HEK293 (cell line): ENCODE results near the gene SEMA3A.

Source experiments
- CTCF ChIA-PET: fragments of 350-600 bp; formaldehyde crosslinking; extraction: SDS; loops from one replicate; lab custom pipeline; 2021; ENCODE audit warnings: antibody characterized with exemption; lab: Yijun Ruan, JAX
- POLR2A ChIA-PET: fragments of 300-600 bp; formaldehyde crosslinking; extraction: SDS; loops from one replicate; lab custom pipeline; 2020; ENCODE audit warnings: antibody characterized with exemption, inconsistent platforms; lab: Yijun Ruan, JAX
- H3K27ac ChIP-seq: fragments of 200-500 bp; sonication (Bioruptor generic); 2 replicates; pipeline ENCODE4 v1.5.1; 2014; ENCODE audit warnings: low read depth, low read length, control low read depth, inconsistent platforms; ENCODE audit errors: extremely low read depth
- H3K36me3 ChIP-seq, 2 experiments: fragments of 200-500 bp in 1 of 2; sonication (Bioruptor generic) in 1 of 2; 1 replicate in 1 of 2; 2 replicates in 1 of 2; pipeline ENCODE4 v1.5.1; 2014 to 2017; ENCODE audit warnings: inconsistent platforms in 2 of 2, low read length in 2 of 2; ENCODE audit not compliant: control insufficient read depth in 2 of 2, insufficient read depth in 1 of 2
- H3K4me1 ChIP-seq: fragments of 200-500 bp; sonication (Bioruptor generic); 2 replicates; pipeline ENCODE4 v1.5.1; 2014; ENCODE audit warnings: mild to moderate bottlenecking, low read length, inconsistent platforms; ENCODE audit not compliant: control insufficient read depth, insufficient read depth
- H3K4me3 ChIP-seq: 2 replicates; pipeline ENCODE4 v1.5.1; 2011; ENCODE audit warnings: low read depth, mild to moderate bottlenecking, control low read depth, low read length, moderate library complexity
- H3K9me3 ChIP-seq: fragments of 200-500 bp; sonication (Bioruptor generic); 2 replicates; pipeline ENCODE4 v1.5.1; 2014; ENCODE audit warnings: low read depth, low read length, inconsistent platforms; ENCODE audit not compliant: control insufficient read depth, insufficient read depth
- KLF10 ChIP-seq: fragments of 450-650 bp; IDR thresholded peaks from 2 replicates; pipeline ENCODE4 v1.5.1; 2018; ENCODE audit warnings: missing biosample characterization, mild to moderate bottlenecking, missing genetic modification characterization
- SALL2 ChIP-seq: fragments of 450-650 bp; formaldehyde crosslinking; IDR thresholded peaks from 2 replicates; pipeline ENCODE4 v1.5.0; 2017; ENCODE audit warnings: missing biosample characterization, mild to moderate bottlenecking, missing genetic modification characterization, borderline replicate concordance
- ZFP69B ChIP-seq: fragments of 450-650 bp; formaldehyde crosslinking; IDR thresholded peaks from 2 replicates; pipeline ENCODE4 v1.5.1; 2016; ENCODE audit warnings: missing biosample characterization, missing genetic modification characterization
- ZNF19 ChIP-seq: fragments of 450-650 bp; formaldehyde crosslinking; IDR thresholded peaks from 2 replicates; pipeline ENCODE4; 2016; ENCODE audit warnings: missing biosample characterization, missing genetic modification characterization, low read depth
- ZNF266 ChIP-seq: fragments of 450-650 bp; formaldehyde crosslinking; IDR thresholded peaks from 2 replicates; pipeline ENCODE4 v1.5.1; 2016; ENCODE audit warnings: missing biosample characterization, missing genetic modification characterization, low read depth
- ZNF354C ChIP-seq: fragments of 450-650 bp; formaldehyde crosslinking; IDR thresholded peaks from 2 replicates; pipeline ENCODE4 v1.5.1; 2016; ENCODE audit warnings: missing biosample characterization, missing genetic modification characterization, low read depth, borderline replicate concordance
- ZNF398 ChIP-seq: fragments of 450-650 bp; formaldehyde crosslinking; IDR thresholded peaks from 2 replicates; pipeline ENCODE4 v1.5.1; 2017; ENCODE audit warnings: missing biosample characterization, missing genetic modification characterization
- ZNF404 ChIP-seq: fragments of 450-650 bp; formaldehyde crosslinking; IDR thresholded peaks from 2 replicates; pipeline ENCODE4 v1.5.1; 2017; ENCODE audit warnings: missing biosample characterization, missing genetic modification characterization
- ZNF514 ChIP-seq: fragments of 450-650 bp; formaldehyde crosslinking; IDR thresholded peaks from 2 replicates; pipeline ENCODE4 v1.5.1; 2016; ENCODE audit warnings: missing biosample characterization, missing genetic modification characterization
- ZNF518A ChIP-seq: fragments of 450-650 bp; formaldehyde crosslinking; conservative IDR thresholded peaks from 2 replicates; pipeline ENCODE4 v1.5.1; 2016; ENCODE audit warnings: low read depth, missing biosample characterization, missing genetic modification characterization
- ZNF549 ChIP-seq: fragments of 450-650 bp; IDR thresholded peaks from 2 replicates; pipeline ENCODE4 v1.5.1; 2018; ENCODE audit warnings: missing biosample characterization, missing genetic modification characterization, mild to moderate bottlenecking, inconsistent platforms, moderate library complexity
- ZNF600 ChIP-seq: fragments of 450-650 bp; formaldehyde crosslinking; IDR thresholded peaks from 2 replicates; pipeline ENCODE4 v1.5.1; 2016; ENCODE audit warnings: missing biosample characterization, missing genetic modification characterization
- ZNF626 ChIP-seq: fragments of 450-650 bp; sonication (Bioruptor Pico); formaldehyde crosslinking; IDR thresholded peaks from 2 replicates; pipeline ENCODE4 v1.5.1; 2018; ENCODE audit warnings: missing biosample characterization, missing genetic modification characterization, inconsistent platforms
- ZNF677 ChIP-seq: fragments of 450-650 bp; IDR thresholded peaks from 2 replicates; pipeline ENCODE4 v1.5.0; 2018; ENCODE audit warnings: missing biosample characterization, mild to moderate bottlenecking, missing genetic modification characterization, moderate library complexity
- ZNF791 ChIP-seq: fragments of 450-650 bp; formaldehyde crosslinking; IDR thresholded peaks from 2 replicates; pipeline ENCODE4 v1.5.1; 2016; ENCODE audit warnings: missing biosample characterization, missing genetic modification characterization
- ZSCAN18 ChIP-seq: fragments of 450-650 bp; formaldehyde crosslinking; IDR thresholded peaks from 2 replicates; pipeline ENCODE4 v1.5.1; 2016; ENCODE audit warnings: missing biosample characterization, missing genetic modification characterization
- ZSCAN23 ChIP-seq: fragments of 450-650 bp; formaldehyde crosslinking; IDR thresholded peaks from 2 replicates; pipeline ENCODE4 v1.5.1; 2016; ENCODE audit warnings: missing biosample characterization, missing genetic modification characterization
- TF ChIP-seq, protein P1 (sequence below): fragments of 450-650 bp; formaldehyde crosslinking; IDR thresholded peaks from 2 replicates; pipeline ENCODE4 v1.5.1; 2017; ENCODE audit warnings: missing biosample characterization, missing genetic modification characterization
- TF ChIP-seq, protein P2 (sequence below): fragments of 450-650 bp; formaldehyde crosslinking; IDR thresholded peaks from 2 replicates; pipeline ENCODE4 v1.5.1; 2017; ENCODE audit warnings: missing biosample characterization, missing genetic modification characterization
- TF ChIP-seq, protein P3 (sequence below): fragments of 450-650 bp; formaldehyde crosslinking; IDR thresholded peaks from 2 replicates; pipeline ENCODE4 v1.5.1; 2016; ENCODE audit warnings: missing biosample characterization, missing genetic modification characterization

The SEMA3A gene

GRCh38 chr7:84209006-84209405 lies 14.4 kb upstream of the SEMA3A start:
- CTCF ChIA-PET: no interaction called here
- no peak for TF ChIP-seq SALL2 (tag by site-specific recombination)
- TF ChIP-seq, protein P1, sequence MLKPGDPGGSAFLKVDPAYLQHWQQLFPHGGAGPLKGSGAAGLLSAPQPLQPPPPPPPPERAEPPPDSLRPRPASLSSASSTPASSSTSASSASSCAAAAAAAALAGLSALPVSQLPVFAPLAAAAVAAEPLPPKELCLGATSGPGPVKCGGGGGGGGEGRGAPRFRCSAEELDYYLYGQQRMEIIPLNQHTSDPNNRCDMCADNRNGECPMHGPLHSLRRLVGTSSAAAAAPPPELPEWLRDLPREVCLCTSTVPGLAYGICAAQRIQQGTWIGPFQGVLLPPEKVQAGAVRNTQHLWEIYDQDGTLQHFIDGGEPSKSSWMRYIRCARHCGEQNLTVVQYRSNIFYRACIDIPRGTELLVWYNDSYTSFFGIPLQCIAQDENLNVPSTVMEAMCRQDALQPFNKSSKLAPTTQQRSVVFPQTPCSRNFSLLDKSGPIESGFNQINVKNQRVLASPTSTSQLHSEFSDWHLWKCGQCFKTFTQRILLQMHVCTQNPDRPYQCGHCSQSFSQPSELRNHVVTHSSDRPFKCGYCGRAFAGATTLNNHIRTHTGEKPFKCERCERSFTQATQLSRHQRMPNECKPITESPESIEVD (tag by site-specific recombination): no peak
- no peak for TF ChIP-seq ZNF404
- no peak for TF ChIP-seq KLF10
- no peak for TF ChIP-seq ZNF600
- no peak for TF ChIP-seq ZNF514 (tag by site-specific recombination)
- no peak for TF ChIP-seq ZNF354C
- TF ChIP-seq, all 188 proteins: peak for 0
- no peaks in the 10 kb centered on the region for H3K36me3 ChIP-seq
- H3K4me3 ChIP-seq: no peak overlapping the region
- POLR2A ChIA-PET: no interaction called here
- no peaks in the 10 kb centered on the region for H3K9me3 ChIP-seq
- H3K4me1 ChIP-seq: no peaks in the 10 kb centered on the region
- H3K27ac ChIP-seq: no peak overlapping the region

DNA sequence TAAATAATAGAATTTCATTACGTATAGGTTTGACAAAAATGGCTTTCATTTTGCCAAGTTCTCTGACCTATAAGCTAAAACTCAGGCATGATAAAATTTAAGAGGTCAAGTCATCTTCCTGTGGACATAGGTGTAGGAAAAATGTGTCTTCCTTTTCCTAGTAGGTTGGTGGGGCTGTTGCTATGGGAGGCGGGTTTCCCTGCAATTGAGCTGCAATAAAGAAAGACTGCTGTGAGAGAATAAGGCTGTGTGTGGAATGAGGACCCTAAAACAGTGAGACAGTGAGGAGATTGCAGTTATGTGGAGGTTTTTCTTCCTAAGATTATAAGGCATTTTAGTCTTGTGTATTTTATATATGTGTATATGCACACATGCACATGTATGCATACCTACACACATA lies 13.0 kb upstream of the SEMA3A start:
- ChIA-PET CTCF (no interaction called here), POLR2A (no interaction called here)
- H3K9me3 ChIP-seq: no peaks in the 10 kb centered on the region
- H3K36me3 ChIP-seq: no peaks in the 10 kb centered on the region
- no peaks in the 10 kb centered on the region for H3K4me1 ChIP-seq
- no peak overlapping the region for H3K27ac ChIP-seq
- H3K4me3 ChIP-seq: no peak overlapping the region
- TF ChIP-seq ZNF266 (tag by site-specific recombination) (no peak), ZNF518A (tag by site-specific recombination) (no peak), ZNF677 (no peak), KLF10 (no peak), ZNF549 (tag by site-specific recombination) (no peak), ZNF19 (tag by site-specific recombination) (no peak), ZFP69B (no peak), ZNF626 (tag by site-specific recombination) (no peak)
- TF ChIP-seq, protein P2, sequence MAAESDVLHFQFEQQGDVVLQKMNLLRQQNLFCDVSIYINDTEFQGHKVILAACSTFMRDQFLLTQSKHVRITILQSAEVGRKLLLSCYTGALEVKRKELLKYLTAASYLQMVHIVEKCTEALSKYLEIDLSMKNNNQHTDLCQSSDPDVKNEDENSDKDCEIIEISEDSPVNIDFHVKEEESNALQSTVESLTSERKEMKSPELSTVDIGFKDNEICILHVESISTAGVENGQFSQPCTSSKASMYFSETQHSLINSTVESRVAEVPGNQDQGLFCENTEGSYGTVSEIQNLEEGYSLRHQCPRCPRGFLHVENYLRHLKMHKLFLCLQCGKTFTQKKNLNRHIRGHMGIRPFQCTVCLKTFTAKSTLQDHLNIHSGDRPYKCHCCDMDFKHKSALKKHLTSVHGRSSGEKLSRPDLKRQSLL (tag by site-specific recombination): no peak

- Histone ChIP-seq H3K4me3 (no peak overlapping the region), H3K27ac (no peak overlapping the region), H3K9me3 (no peaks in the 10 kb centered on the region), H3K4me1 (no peaks in the 10 kb centered on the region), H3K36me3 (no peaks in the 10 kb centered on the region)
- ChIA-PET POLR2A (no interaction called here), CTCF (interaction anchor here (0.6 kb wide), 1 partner anchor 817 kb away, joined by 5 read pairs; no protein-coding TSS in a partner anchor)
- TF ChIP-seq ZSCAN23 (tag by site-specific recombination) (no peak), ZSCAN18 (no peak), ZNF791 (tag by site-specific recombination) (no peak), ZNF398 (tag by site-specific recombination) (no peak)
- TF ChIP-seq, protein P3, sequence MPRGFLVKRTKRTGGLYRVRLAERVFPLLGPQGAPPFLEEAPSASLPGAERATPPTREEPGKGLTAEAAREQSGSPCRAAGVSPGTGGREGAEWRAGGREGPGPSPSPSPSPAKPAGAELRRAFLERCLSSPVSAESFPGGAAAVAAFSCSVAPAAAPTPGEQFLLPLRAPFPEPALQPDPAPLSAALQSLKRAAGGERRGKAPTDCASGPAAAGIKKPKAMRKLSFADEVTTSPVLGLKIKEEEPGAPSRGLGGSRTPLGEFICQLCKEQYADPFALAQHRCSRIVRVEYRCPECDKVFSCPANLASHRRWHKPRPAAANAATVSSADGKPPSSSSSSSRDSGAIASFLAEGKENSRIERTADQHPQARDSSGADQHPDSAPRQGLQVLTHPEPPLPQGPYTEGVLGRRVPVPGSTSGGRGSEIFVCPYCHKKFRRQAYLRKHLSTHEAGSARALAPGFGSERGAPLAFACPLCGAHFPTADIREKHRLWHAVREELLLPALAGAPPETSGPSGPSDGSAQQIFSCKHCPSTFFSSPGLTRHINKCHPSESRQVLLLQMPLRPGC (tag by site-specific recombination): no peak
Observed at GRCh38 chr7:84207025-84207424, 12.4 kb upstream of the SEMA3A start.
